Mesendoderm (in vitro differentiated cells): Measurements from ENCODE around the gene AP1S3.

Experiments used
- DNase-seq: peaks from one replicate; pipeline ENCODE4 v3.0.0; 2013
- H2AK5ac ChIP-seq: 2 replicates; pipeline ENCODE4 v1.6.1; 2013; ENCODE audit warnings: low read length, inconsistent platforms
- H2BK120ac ChIP-seq: 2 replicates; pipeline ENCODE4 v1.6.1; 2013; ENCODE audit warnings: low read depth, mild to moderate bottlenecking, low read length, moderate library complexity, mixed read lengths
- H2BK15ac ChIP-seq: replicated peaks from 2 replicates; pipeline ENCODE4 v1.6.1; 2013; ENCODE audit warnings: low read depth, mild to moderate bottlenecking, moderate library complexity
- H2BK5ac ChIP-seq: 2 replicates; pipeline ENCODE4 v1.6.1; 2013; ENCODE audit warnings: low read length, inconsistent platforms
- H3K18ac ChIP-seq: 2 replicates; pipeline ENCODE4 v1.6.1; 2013; ENCODE audit warnings: mild to moderate bottlenecking, low read length, mixed read lengths
- H3K23ac ChIP-seq: one replicate; pipeline ENCODE4 v1.6.1; 2013; ENCODE audit warnings: low read length
- H3K27ac ChIP-seq: 2 replicates; pipeline ENCODE4 v1.5.1; 2013; ENCODE audit warnings: low read depth, mild to moderate bottlenecking, inconsistent platforms, low read length, moderate library complexity
- H3K27me3 ChIP-seq: 2 replicates; pipeline ENCODE4 v1.6.1; 2013; ENCODE audit warnings: low read length, control low read depth, mild to moderate bottlenecking, inconsistent platforms; ENCODE audit not compliant: insufficient read depth, poor library complexity
- H3K36me3 ChIP-seq: 2 replicates; pipeline ENCODE4 v1.6.1; 2013; ENCODE audit warnings: low read length, inconsistent platforms; ENCODE audit not compliant: control insufficient read depth, insufficient read depth
- H3K4ac ChIP-seq: one replicate; pipeline ENCODE4 v1.6.1; 2013; ENCODE audit warnings: low read depth, mild to moderate bottlenecking, low read length, moderate library complexity
- H3K4me1 ChIP-seq: 2 replicates; pipeline ENCODE4 v1.6.1; 2013; ENCODE audit warnings: low read depth, low read length, inconsistent platforms; ENCODE audit not compliant: control insufficient read depth
- H3K4me2 ChIP-seq: 2 replicates; pipeline ENCODE4 v1.6.1; 2013; ENCODE audit warnings: low read length
- H3K4me3 ChIP-seq: 2 replicates; pipeline ENCODE4 v1.5.1; 2013; ENCODE audit warnings: mild to moderate bottlenecking, low read length
- H3K56ac ChIP-seq: one replicate; pipeline ENCODE4 v1.6.1; 2013; ENCODE audit warnings: low read length
- H3K79me1 ChIP-seq: 2 replicates; pipeline ENCODE4 v1.6.1; 2013; ENCODE audit warnings: low read length, inconsistent platforms
- H3K79me2 ChIP-seq: 2 replicates; pipeline ENCODE4 v1.6.1; 2013; ENCODE audit warnings: mild to moderate bottlenecking, low read length; ENCODE audit not compliant: control insufficient read depth, insufficient read depth
- H3K9ac ChIP-seq: 2 replicates; pipeline ENCODE4 v1.6.1; 2013; ENCODE audit warnings: low read length, inconsistent platforms
- H4K5ac ChIP-seq: one replicate; pipeline ENCODE4 v1.6.1; 2013; ENCODE audit warnings: low read length
- H4K8ac ChIP-seq: one replicate; pipeline ENCODE4 v1.6.1; 2013; ENCODE audit warnings: low read depth, mild to moderate bottlenecking, control low read depth, low read length, moderate library complexity
- WGBS: extraction: QIAGEN DNeasy Blood & Tissue Kit; methylation state at CpG from one replicate; pipeline ENCODE4 v1.1.7; 2013; ENCODE audit warnings: low lambda C conversion rate, missing lambda C conversion rate; ENCODE audit not compliant: insufficient coverage; ENCODE audit errors: extremely low coverage; 5-methylcytosine and 5-hydroxymethylcytosine counted together

The AP1S3 gene

GRCh38 chr2:223731503-223731902, 105.9 kb downstream of the AP1S3 start:
- H3K27me3 ChIP-seq: no peaks in the 10 kb centered on the region
- no peaks in the 10 kb centered on the region for H3K79me2 ChIP-seq
- no peak overlapping the region for H3K9ac ChIP-seq
- no peak overlapping the region for H3K4me2 ChIP-seq
- no peak overlapping the region for H3K4me3 ChIP-seq
- no peaks in the 10 kb centered on the region for H3K4me1 ChIP-seq
- no peak overlapping the region for H2BK15ac ChIP-seq
- no peaks in the 10 kb centered on the region for H3K79me1 ChIP-seq
- H3K36me3 ChIP-seq: no peaks in the 10 kb centered on the region
- WGBS: no CpG with 5 or more reads among the region's 2 CpGs
- H3K23ac ChIP-seq: no peak overlapping the region
- no peak overlapping the region for H2BK5ac ChIP-seq
- no peak overlapping the region for H3K18ac ChIP-seq
- DNase-seq: no peak
- H3K27ac ChIP-seq: no peak overlapping the region
- no peak overlapping the region for H4K8ac ChIP-seq
- H2BK120ac ChIP-seq: no peak overlapping the region
- H3K56ac ChIP-seq: no peak overlapping the region
- no peak overlapping the region for H4K5ac ChIP-seq
- no peak overlapping the region for H3K4ac ChIP-seq
- no peak overlapping the region for H2AK5ac ChIP-seq

GRCh38 chr2:223729781-223730180, 107.6 kb downstream of the AP1S3 start:
- no peaks in the 10 kb centered on the region for H3K27me3 ChIP-seq
- H3K4me1 ChIP-seq: peaks cover under 1% of the 10 kb centered on the region
- no peak overlapping the region for H3K4me3 ChIP-seq
- H2BK5ac ChIP-seq: no peak overlapping the region
- H3K4me2 ChIP-seq: no peak overlapping the region
- DNase-seq: no peak
- H2AK5ac ChIP-seq: no peak overlapping the region
- H3K79me2 ChIP-seq: no peaks in the 10 kb centered on the region
- H3K23ac ChIP-seq: no peak overlapping the region
- H3K36me3 ChIP-seq: no peaks in the 10 kb centered on the region
- no peak overlapping the region for H3K27ac ChIP-seq
- H3K18ac ChIP-seq: no peak overlapping the region
- no peak overlapping the region for H3K4ac ChIP-seq
- H3K56ac ChIP-seq: no peak overlapping the region
- no peak overlapping the region for H4K8ac ChIP-seq
- no peaks in the 10 kb centered on the region for H3K79me1 ChIP-seq
- no peak overlapping the region for H3K9ac ChIP-seq
- no CpG with 5 or more reads among the region's 2 CpGs for WGBS
- H4K5ac ChIP-seq: no peak overlapping the region
- no peak overlapping the region for H2BK120ac ChIP-seq
- no peak overlapping the region for H2BK15ac ChIP-seq

- no peaks in the 10 kb centered on the region for H3K79me2 ChIP-seq
- no peak overlapping the region for H2BK15ac ChIP-seq
- no peak overlapping the region for H4K8ac ChIP-seq
- H3K9ac ChIP-seq: no peak overlapping the region
- no peak overlapping the region for H2BK120ac ChIP-seq
- WGBS: no CpG with 5 or more reads among the region's 7 CpGs
- H3K4me2 ChIP-seq: no peak overlapping the region
- H3K27ac ChIP-seq: no peak overlapping the region
- H3K4me3 ChIP-seq: no peak overlapping the region
- no peaks in the 10 kb centered on the region for H3K36me3 ChIP-seq
- no peak overlapping the region for H3K4ac ChIP-seq
- H3K4me1 ChIP-seq: peaks cover 4% of the 10 kb centered on the region
- H4K5ac ChIP-seq: no peak overlapping the region
- no peak overlapping the region for H3K23ac ChIP-seq
- H2AK5ac ChIP-seq: no peak overlapping the region
- H3K18ac ChIP-seq: no peak overlapping the region
- DNase-seq: peak; percentile 90
- H3K27me3 ChIP-seq: no peaks in the 10 kb centered on the region
- H2BK5ac ChIP-seq: no peak overlapping the region
- H3K56ac ChIP-seq: no peak overlapping the region
- no peaks in the 10 kb centered on the region for H3K79me1 ChIP-seq
Observed at GRCh38 chr2:223727562-223727961, 109.8 kb downstream of the AP1S3 start.

- H3K4me2 ChIP-seq: no peak overlapping the region
- H3K27ac ChIP-seq: no peak overlapping the region
- no peak overlapping the region for H3K4me3 ChIP-seq
- no peak overlapping the region for H2AK5ac ChIP-seq
- no peaks in the 10 kb centered on the region for H3K36me3 ChIP-seq
- WGBS: no CpG with 5 or more reads among the region's 8 CpGs
- H2BK5ac ChIP-seq: no peak overlapping the region
- no peak overlapping the region for H3K9ac ChIP-seq
- H3K4ac ChIP-seq: no peak overlapping the region
- H3K18ac ChIP-seq: peak overlapping the region; percentile 92
- no peaks in the 10 kb centered on the region for H3K27me3 ChIP-seq
- peaks cover 4% of the 10 kb centered on the region for H3K4me1 ChIP-seq
- H3K79me2 ChIP-seq: peaks cover 2% of the 10 kb centered on the region
- no peak overlapping the region for H2BK120ac ChIP-seq
- peak overlapping the region; percentile 22 for H3K56ac ChIP-seq
- DNase-seq: peak; percentile 46
- H3K23ac ChIP-seq: no peak overlapping the region
- peak overlapping the region; percentile 41 for H2BK15ac ChIP-seq
- no peaks in the 10 kb centered on the region for H3K79me1 ChIP-seq
- H4K8ac ChIP-seq: no peak overlapping the region
- H4K5ac ChIP-seq: no peak overlapping the region
Observed at GRCh38 chr2:223725986-223726970, 111.1 kb downstream of the AP1S3 start.

GRCh38 chr2:223725494-223725893, 111.9 kb downstream of the AP1S3 start:
- peak; percentile 97 for DNase-seq
- Histone ChIP-seq H3K36me3 (no peaks in the 10 kb centered on the region), H4K8ac (no peak overlapping the region), H2BK5ac (no peak overlapping the region), H3K56ac (no peak overlapping the region), H3K79me2 (peaks cover 2% of the 10 kb centered on the region), H3K9ac (no peak overlapping the region), H3K18ac (peak overlapping the region; percentile 56), H2BK120ac (peak overlapping the region; percentile 61), H3K79me1 (no peaks in the 10 kb centered on the region), H3K4me2 (no peak overlapping the region), H3K27ac (peak overlapping the region; percentile 47), H3K4me1 (peaks cover 4% of the 10 kb centered on the region), H3K4ac (no peak overlapping the region), H2AK5ac (no peak overlapping the region), H3K23ac (no peak overlapping the region), H4K5ac (no peak overlapping the region), H3K4me3 (no peak overlapping the region), H3K27me3 (no peaks in the 10 kb centered on the region), H2BK15ac (no peak overlapping the region)
- no CpG with 5 or more reads among the region's 5 CpGs for WGBS
